HepG2 (cell line): ENCODE measurements around the gene RAB40C. TPM values are rescaled to one million over a fixed set of nuclear protein-coding genes. Genes with fewer than 3 reads are reported as not detected.

Experiments
- ATAC-seq: fragments of 200-7000 bp; cut with Tn5 transposase; 3 replicates; pipeline ENCODE4 v1.9.1; 2020; ENCODE audit warnings: mild to moderate bottlenecking, moderate library complexity
- BruUV-seq: library from RNA; stranded (reverse); fragments of 400-500 nt; replicated peaks from 2 replicates; lab custom pipeline; 2021; lab: Mats Ljungman, UMichigan
- CTCF ChIA-PET: fragments of 300-600 bp; formaldehyde crosslinking; extraction: SDS; loops from one replicate; lab custom pipeline; 2021; ENCODE audit warnings: low total read pairs, inconsistent platforms, low intra/inter-chr PET ratio; lab: Yijun Ruan, JAX
- POLR2A ChIA-PET: fragments of 350-600 bp; sonication (Branson Sonifier 250); formaldehyde crosslinking; loops from one replicate; lab custom pipeline; 2020; ENCODE audit warnings: antibody characterized with exemption, inconsistent platforms; lab: Yijun Ruan, JAX
- DNase-seq: peaks from one replicate; pipeline ENCODE4 v3.0.0-alpha.2; 2015; ENCODE audit warnings: low spot score
- FAIRE-seq: peaks from 3 replicates; lab custom pipeline; 2011; peaks lifted over from hg19 to GRCh38; lab: Jason Lieb, UNC
- H2AFZ ChIP-seq: one replicate; pipeline ENCODE4 v1.6.1; 2011; ENCODE audit warnings: low read length, inconsistent platforms
- H3K27ac ChIP-seq: fragments of 300-600 bp; 3 replicates; pipeline ENCODE4 v1.8.0; 2011; ENCODE audit warnings: mixed run types, mild to moderate bottlenecking, mixed read lengths, low read length, inconsistent platforms; ENCODE audit not compliant: insufficient read depth; ENCODE audit errors: extremely low read length
- H3K27me3 ChIP-seq, 2 experiments: fragments of 200-600 bp in 1 of 2; 2 replicates in 1 of 2; 3 replicates in 1 of 2; pipeline versions ENCODE4 v1.6.0 to v1.8.0; 2011; ENCODE audit warnings: low read length in 2 of 2, mild to moderate bottlenecking in 2 of 2, moderate library complexity in 2 of 2, inconsistent platforms in 1 of 2; ENCODE audit not compliant: insufficient read depth in 2 of 2, control insufficient read depth in 1 of 2
- H3K36me3 ChIP-seq, 2 experiments: fragments of 200-600 bp in 1 of 2; replicated peaks in 1 of 2; 2 replicates in 1 of 2; 3 replicates in 1 of 2; pipeline versions ENCODE4 v1.5.1 to v1.8.0; 2011; ENCODE audit warnings: low read length in 2 of 2, inconsistent platforms in 1 of 2; ENCODE audit not compliant: insufficient read depth in 2 of 2, control insufficient read depth in 1 of 2
- H3K4me1 ChIP-seq: 2 replicates; pipeline ENCODE4 v1.5.1; 2012; ENCODE audit warnings: low read length, inconsistent platforms; ENCODE audit not compliant: insufficient read depth
- H3K4me2 ChIP-seq: 2 replicates; pipeline ENCODE4 v1.6.0; 2011; ENCODE audit warnings: low read depth, low read length, inconsistent platforms
- H3K4me3 ChIP-seq, 3 experiments: fragments of 200-600 bp in 1 of 3; sonication (generic), shearing (Covaris generic) in 1 of 3; replicated peaks in 1 of 3; 2 replicates each; pipeline ENCODE4 v1.5.1; 2011 to 2016; ENCODE audit warnings: low read length in 3 of 3, inconsistent platforms in 2 of 3, low read depth in 2 of 3, mild to moderate bottlenecking in 2 of 3, control low read depth in 1 of 3, mixed read lengths in 1 of 3; ENCODE audit not compliant: insufficient read depth in 1 of 3
- H3K79me2 ChIP-seq: one replicate; pipeline ENCODE4 v1.6.1; 2011; ENCODE audit warnings: low read length, inconsistent platforms; ENCODE audit not compliant: insufficient read depth
- H3K9ac ChIP-seq: 2 replicates; pipeline ENCODE4 v1.6.0; 2011; ENCODE audit warnings: mild to moderate bottlenecking, low read depth, low read length, inconsistent platforms; ENCODE audit not compliant: insufficient read depth
- H3K9me3 ChIP-seq: 2 replicates; pipeline ENCODE4 v1.5.1; 2012; ENCODE audit warnings: mild to moderate bottlenecking, low read length
- H4K20me1 ChIP-seq: 2 replicates; pipeline ENCODE4 v1.6.0; 2011; ENCODE audit warnings: inconsistent platforms, mild to moderate bottlenecking, low read length, moderate library complexity; ENCODE audit not compliant: insufficient read depth
- GABPB1 ChIP-seq: IDR thresholded peaks from 2 replicates; pipeline ENCODE4 v1.6.1; 2016; ENCODE audit warnings: mild to moderate bottlenecking, missing genetic modification reagents, moderate library complexity, missing compliant biosample characterization
- GATA4 ChIP-seq: sonication (generic); IDR thresholded peaks from 2 replicates; pipeline ENCODE4 v1.6.1; 2016; ENCODE audit warnings: antibody characterized with exemption, low read depth, borderline replicate concordance
- KMT2A ChIP-seq: sonication (generic); formaldehyde crosslinking; IDR thresholded peaks from 2 replicates; pipeline ENCODE4 v1.4.0; 2020; ENCODE audit warnings: missing genetic modification reagents
- LCORL ChIP-seq, 2 experiments: fragments of 450-650 bp in 1 of 2; sonication (generic) in 1 of 2; formaldehyde crosslinking in 1 of 2; IDR thresholded peaks; 2 replicates each; pipeline versions ENCODE4 v1.5.0 to v1.6.1; 2017 to 2020; ENCODE audit warnings: antibody characterized with exemption in 1 of 2, missing genetic modification reagents in 1 of 2
- MBNL3 ChIP-seq: fragments of 250-450 bp; sonication (Bioruptor Pico); conservative IDR thresholded peaks from 2 replicates; pipeline ENCODE4 v1.8.0; 2022; ENCODE audit warnings: mild to moderate bottlenecking, inconsistent platforms
- MTF1 ChIP-seq: sonication (generic); formaldehyde crosslinking; IDR thresholded peaks from 2 replicates; pipeline ENCODE4 v1.5.0; 2020; ENCODE audit warnings: missing genetic modification reagents
- RFXANK ChIP-seq: IDR thresholded peaks from 2 replicates; pipeline ENCODE4 v1.6.1; 2016
- SRSF9 ChIP-seq: fragments of 200-400 bp; formaldehyde crosslinking; IDR thresholded peaks from 2 replicates; pipeline ENCODE4 v1.6.1; 2018; ENCODE audit warnings: borderline replicate concordance, mild to moderate bottlenecking, low read depth, low read length; ENCODE audit not compliant: insufficient read depth, poor library complexity, severe bottlenecking
- TCF7 ChIP-seq: sonication (generic); IDR thresholded peaks from 2 replicates; pipeline ENCODE4 v1.6.1; 2016; ENCODE audit warnings: antibody characterized with exemption, low read depth
- ZFP36L1 ChIP-seq: sonication (generic); formaldehyde crosslinking; IDR thresholded peaks from 2 replicates; pipeline ENCODE4 v1.8.0; 2022; ENCODE audit warnings: mild to moderate bottlenecking, missing genetic modification reagents, moderate library complexity
- ZNF230 ChIP-seq: sonication (generic); formaldehyde crosslinking; IDR thresholded peaks from 2 replicates; pipeline ENCODE4 v1.4.0; 2020; ENCODE audit warnings: mild to moderate bottlenecking, missing genetic modification reagents
- ZNF326 ChIP-seq: sonication (generic); formaldehyde crosslinking; IDR thresholded peaks from 2 replicates; pipeline ENCODE4 v1.4.0; 2020; ENCODE audit warnings: missing genetic modification reagents, borderline replicate concordance
- ZNF510 ChIP-seq: sonication (generic); formaldehyde crosslinking; IDR thresholded peaks from 2 replicates; pipeline ENCODE4 v1.4.0; 2020; ENCODE audit warnings: low read depth, mild to moderate bottlenecking, missing genetic modification reagents
- ZNF549 ChIP-seq: sonication (generic); formaldehyde crosslinking; IDR thresholded peaks from 2 replicates; pipeline ENCODE4 v1.5.0; 2020; ENCODE audit warnings: missing genetic modification reagents
- ZNF557 ChIP-seq: sonication (generic); formaldehyde crosslinking; IDR thresholded peaks from 2 replicates; pipeline ENCODE4 v1.4.0; 2020; ENCODE audit warnings: missing genetic modification reagents
- ZNF850 ChIP-seq: sonication (generic); formaldehyde crosslinking; conservative IDR thresholded peaks from 2 replicates; pipeline ENCODE4 v1.9.0; 2021; ENCODE audit warnings: mild to moderate bottlenecking, missing genetic modification reagents
- ZNF891 ChIP-seq: sonication (generic); formaldehyde crosslinking; IDR thresholded peaks from 2 replicates; pipeline ENCODE4 v1.5.0; 2020; ENCODE audit warnings: mild to moderate bottlenecking, missing genetic modification reagents
- WGBS: methylation state at CpG from one replicate; pipeline ENCODE4 v1.1.6; 2017; ENCODE audit warnings: low lambda C conversion rate; 5-methylcytosine and 5-hydroxymethylcytosine counted together
- in situ Hi-C: cut with HindIII; loops from 2 replicates; pipeline ENCODE4 v1.10.0; 2017; ENCODE audit warnings: low pct_unique_long_range_greater_than_20kb; ENCODE audit not compliant: extremely low pct_ligation_motif_present
- intact Hi-C: fragments of 100-400 bp; cut with micrococcal nuclease; formaldehyde crosslinking; loops from one replicate; pipeline ENCODE4 v1.10.0; 2022; ENCODE audit not compliant: unreplicated experiment
- polyA plus RNA-seq, 8 experiments: library from polyadenylated mRNA; depleted of rRNA in 3 of 8; stranded (reverse) in 7 of 8; unstranded in 1 of 8; fragments of >200 nt; fragmentation: Illumina TruSeq in 4 of 8; extraction: Trizol in 4 of 8; gene quantifications; 2 replicates each; pipeline versions ENCODE4 v1.2.1 to v1.2.3, GENCODE V29; 2011 to 2016; ENCODE audit warnings: low read depth in 4 of 8, missing spikeins in 1 of 8, mixed read lengths in 1 of 8; ENCODE audit not compliant: insufficient read depth in 1 of 8
- total RNA-seq, 5 experiments: library from RNA; depleted of rRNA; stranded (reverse); fragments of >200 nt; fragmentation: Illumina TruSeq; extraction: Trizol; gene quantifications; 2 replicates each; pipeline ENCODE4 v1.2.3, GENCODE V29; 2016; ENCODE audit warnings: low read depth in 1 of 5
- TF ChIP-seq, protein P1 (sequence below): sonication (generic); formaldehyde crosslinking; IDR thresholded peaks from 2 replicates; pipeline ENCODE4 v1.8.1; 2023; ENCODE audit warnings: mild to moderate bottlenecking, moderate library complexity, missing genetic modification reagents
- TF ChIP-seq, protein P2 (sequence below): sonication (generic); formaldehyde crosslinking; IDR thresholded peaks from 2 replicates; pipeline ENCODE4 v1.9.0; 2022; ENCODE audit warnings: low read depth, missing genetic modification reagents

Gene RAB40C
- total and polyA plus RNA-seq, 2 of the 13 experiments (the other 11 are each of a cell fraction or from before 2014, with no cell fraction given), result 7.7 to 11.5 TPM

DNA sequence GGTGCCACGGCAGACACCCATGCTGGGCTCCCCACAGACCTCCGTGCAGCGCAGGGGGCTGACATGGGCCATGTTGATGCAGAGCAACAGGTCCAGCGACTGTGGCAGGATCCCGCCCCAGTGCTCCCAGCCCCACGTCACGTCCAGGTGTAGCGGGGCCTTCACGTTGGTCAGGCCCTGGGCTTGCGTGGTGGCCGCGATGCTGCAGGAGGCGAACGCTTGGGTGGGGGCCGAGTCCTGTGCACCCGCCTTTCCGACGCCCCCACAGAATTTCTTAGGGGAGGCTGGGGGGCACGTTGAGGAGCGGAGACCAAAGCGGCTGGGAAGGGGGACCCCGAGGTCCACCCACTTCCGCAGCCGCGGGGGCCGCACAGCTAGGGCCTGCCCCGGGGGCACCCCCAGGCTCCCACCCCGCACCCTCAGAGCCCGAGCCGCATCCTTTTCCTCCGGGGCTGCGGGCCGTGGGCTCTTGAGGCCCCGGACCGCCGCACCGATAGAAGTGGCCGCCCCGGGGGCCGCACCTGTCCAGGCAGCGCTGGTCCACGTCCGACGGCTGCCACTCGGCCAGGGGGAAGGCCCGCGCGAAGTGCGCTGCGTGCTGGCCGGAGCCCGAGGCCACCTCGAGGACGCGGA, 45.8 kb downstream of the RAB40C start (continued):
- TF ChIP-seq ZNF510 (CRISPR knock-in tag), result 0 out of 2 replicates have a peak, but pooled peaks have one; percentile 12

DNA sequence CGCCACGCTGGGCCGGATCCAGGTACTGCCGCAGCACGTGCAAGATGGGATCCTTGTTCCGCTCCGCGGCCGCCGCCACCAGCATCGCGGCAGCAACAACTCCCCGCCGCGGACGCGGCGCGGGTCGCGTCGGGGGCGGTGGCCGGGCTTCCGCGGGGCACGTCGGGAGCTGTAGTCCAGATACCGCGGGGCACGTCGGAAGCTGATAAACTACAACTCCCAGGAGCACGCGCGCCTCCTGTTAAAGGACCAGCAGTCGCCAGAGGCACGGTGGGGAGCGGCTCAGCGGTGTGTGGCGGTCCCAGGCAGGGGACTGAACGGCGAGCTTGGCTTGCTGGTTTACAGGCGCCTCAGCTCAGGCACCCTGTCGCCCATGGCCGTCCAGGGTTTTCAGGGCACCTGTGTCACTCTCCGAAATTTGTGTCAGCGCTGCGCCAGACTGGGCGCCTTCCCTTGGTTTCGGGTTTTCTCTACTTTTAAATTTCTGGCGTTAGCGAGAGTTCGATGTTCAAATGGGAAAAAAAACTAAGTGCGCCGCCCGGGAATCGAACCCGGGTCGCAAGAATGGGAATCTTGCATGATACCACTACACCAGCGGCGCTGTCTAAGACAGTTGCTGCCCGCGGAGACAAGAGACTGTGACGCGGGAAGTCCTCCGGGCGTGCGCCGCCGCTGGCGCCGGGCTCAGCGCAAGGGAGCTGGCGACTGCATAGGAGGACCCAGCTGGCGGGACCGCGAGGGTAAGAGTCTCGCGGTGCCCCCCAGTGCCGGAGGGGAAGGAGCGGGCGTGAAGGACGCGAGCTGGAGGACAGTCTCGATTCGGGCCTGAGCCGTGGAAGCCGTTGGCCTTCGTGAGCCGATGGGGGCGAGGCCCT, 46.6 kb downstream of the RAB40C start, which contains the start of gene METTL26:
METTL26 (minus strand) TSS at position 100 of the 875 bp plus-strand sequence; CDS start at position 85, 15 bp downstream.
- 0% methylated on average over 8 of the region's 91 CpGs for WGBS
- Histone ChIP-seq H3K4me2 (peak within 1 kb of the TSS; percentile 99), H3K27me3 (no peaks in the 10 kb centered on the region), H3K36me3 (no peaks in the 10 kb centered on the region; a peak in 1 of 5 replicates), H4K20me1 (no peaks in the 10 kb centered on the region), H3K4me1 (peaks cover 37% of the 10 kb centered on the region), H3K9me3 (no peaks in the 10 kb centered on the region), H3K79me2 (peaks cover 6% of the 10 kb centered on the region), H2AFZ (no peak within 1 kb of the TSS), H3K27ac (peak within 1 kb of the TSS; percentile 88), H3K4me3 (peak within 1 kb of the TSS; percentile 90 to 94 (median 92)), H3K9ac (peak within 1 kb of the TSS; percentile 83)
- ChIA-PET CTCF (no interaction called here), POLR2A (interaction anchor here (0.8 to 2.1 kb wide), 14 partner anchors 9 to 284 kb away, joined by 3 to 13 read pairs (median 3); partner anchors contain the start of genes AXIN1, RHOT2, STUB1 and WDR24)
- peak; percentile 80 for ATAC-seq
- no TSS peak for BruUV-seq
- intact Hi-C loops (no loop called here), in situ Hi-C loops (no loop called here)
- peak; percentile 92 for DNase-seq
- FAIRE-seq, result peak; percentile 36
- TF ChIP-seq KMT2A (CRISPR knock-in tag) (no peak), ZNF230 (CRISPR knock-in tag) (peak; percentile 51; the same call in 1 of the 2 replicates), MBNL3 (CRISPR knock-in tag) (no peak), GABPB1 (CRISPR knock-in tag) (peak; percentile 89), RFXANK (CRISPR knock-in tag) (no peak), TCF7 (no peak), ZFP36L1 (CRISPR knock-in tag) (peak; percentile 13; the same call in 1 of the 2 replicates), SRSF9 (no peak), MTF1 (CRISPR knock-in tag) (0 out of 2 replicates have a peak, but pooled peaks have one; percentile 38), ZNF326 (CRISPR knock-in tag) (no peak), ZNF891 (no peak; the same call in 1 of the 2 replicates), ZNF557 (no peak), GATA4 (no peak; the same call in 1 of the 2 replicates), ZNF549 (CRISPR knock-in tag) (no peak), LCORL (IDR thresholded peaks at IDR 0.05) (no peak), LCORL (CRISPR knock-in tag; IDR thresholded peaks at IDR 0.05) (no peak), ZNF850 (no peak)
- TF ChIP-seq, protein P1, sequence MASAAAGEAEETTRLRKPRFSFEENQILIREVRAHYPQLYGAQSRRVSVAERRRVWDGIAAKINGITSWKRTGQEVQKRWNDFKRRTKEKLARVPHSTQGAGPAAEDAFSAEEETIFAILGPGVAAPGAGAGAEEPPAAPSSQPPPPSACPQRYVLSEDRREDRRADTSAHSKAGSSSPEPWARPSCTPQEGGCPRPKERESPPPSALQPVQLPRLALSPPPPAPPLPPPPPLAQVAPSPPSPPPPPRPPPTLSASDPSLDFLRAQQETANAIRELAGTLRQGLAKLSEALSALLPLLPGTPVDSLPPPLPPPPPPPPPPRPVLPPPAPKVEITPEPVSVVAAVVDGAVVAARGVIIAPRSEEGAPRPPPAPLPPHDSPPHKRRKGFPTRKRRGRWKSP (CRISPR knock-in tag), result no peak; the same call in none of the 2 replicates
- TF ChIP-seq, protein P2, sequence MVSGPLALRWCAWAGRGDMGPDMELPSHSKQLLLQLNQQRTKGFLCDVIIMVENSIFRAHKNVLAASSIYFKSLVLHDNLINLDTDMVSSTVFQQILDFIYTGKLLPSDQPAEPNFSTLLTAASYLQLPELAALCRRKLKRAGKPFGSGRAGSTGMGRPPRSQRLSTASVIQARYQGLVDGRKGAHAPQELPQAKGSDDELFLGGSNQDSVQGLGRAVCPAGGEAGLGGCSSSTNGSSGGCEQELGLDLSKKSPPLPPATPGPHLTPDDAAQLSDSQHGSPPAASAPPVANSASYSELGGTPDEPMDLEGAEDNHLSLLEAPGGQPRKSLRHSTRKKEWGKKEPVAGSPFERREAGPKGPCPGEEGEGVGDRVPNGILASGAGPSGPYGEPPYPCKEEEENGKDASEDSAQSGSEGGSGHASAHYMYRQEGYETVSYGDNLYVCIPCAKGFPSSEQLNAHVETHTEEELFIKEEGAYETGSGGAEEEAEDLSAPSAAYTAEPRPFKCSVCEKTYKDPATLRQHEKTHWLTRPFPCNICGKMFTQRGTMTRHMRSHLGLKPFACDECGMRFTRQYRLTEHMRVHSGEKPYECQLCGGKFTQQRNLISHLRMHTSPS (CRISPR knock-in tag), result no peak; the same call in 1 of the 2 replicates
